Measurements from ENCODE around the gene PTCHD1. TPM values are rescaled to one million over a fixed set of nuclear protein-coding genes. Genes with fewer than 3 reads are reported as not detected.

Gene PTCHD1
- total and polyA plus RNA-seq, 2 of the 13 experiments (the other 11 are each of a cell fraction or from before 2014, with no cell fraction given) = not detected

GRCh38 chrX:23376581-23376980 is 41.9 kb downstream of the PTCHD1 start (continued):
- TF ChIP-seq MYNN (CRISPR knock-in tag; IDR thresholded peaks at IDR 0.05; ENCODE audit: low read depth) = no peak
- no peak for TF ChIP-seq PLSCR1 (CRISPR knock-in tag; IDR thresholded peaks at IDR 0.05; ENCODE audit: borderline replicate concordance)

GRCh38 chrX:23380581-23380980 is 45.9 kb downstream of the PTCHD1 start:
- no peak for FAIRE-seq
- CTCF ChIA-PET (ENCODE audit: low intra/inter-chr PET ratio, low total read pairs) = no interaction called here
- TF ChIP-seq SNAPC4 (CRISPR knock-in tag; IDR thresholded peaks at IDR 0.05) (no peak), ZNF775 (CRISPR knock-in tag; IDR thresholded peaks at IDR 0.05; ENCODE audit: borderline replicate concordance) (no peak), KLF16 (CRISPR knock-in tag; IDR thresholded peaks at IDR 0.05) (no peak), NCOR1 (IDR thresholded peaks at IDR 0.05; ENCODE audit: borderline replicate concordance, low read length) (no peak), ZNF788 (CRISPR knock-in tag; IDR thresholded peaks at IDR 0.05; ENCODE audit: borderline replicate concordance) (no peak), DBP (CRISPR knock-in tag; IDR thresholded peaks at IDR 0.05; ENCODE audit: not compliant biosample characterization) (no peak), ZNF720 (CRISPR knock-in tag; IDR thresholded peaks at IDR 0.05) (no peak), GZF1 (CRISPR knock-in tag; IDR thresholded peaks at IDR 0.05) (no peak)

More at GRCh38 chrX:23380581-23380980, 45.9 kb downstream of the PTCHD1 start:
- Histone ChIP-seq H3K27me3 (ENCODE audit: control insufficient read depth in 1 of 2, insufficient read depth in 2 of 2, low read length in 2 of 2) (no peaks in the 10 kb centered on the region), H3K9ac (ENCODE audit: insufficient read depth, low read depth, low read length) (no peak overlapping the region), H3K27ac (ENCODE audit: extremely low read length, insufficient read depth, low read length) (no peak overlapping the region), H3K4me1 (ENCODE audit: insufficient read depth, low read length) (no peaks in the 10 kb centered on the region), H3K9me3 (ENCODE audit: low read length) (no peaks in the 10 kb centered on the region), H3K4me3 (replicated peaks in 1 of 3; ENCODE audit: insufficient read depth in 1 of 3, low read depth in 2 of 3, low read length in 3 of 3) (no peak overlapping the region), H3K36me3 (replicated peaks in 1 of 2; ENCODE audit: control insufficient read depth in 1 of 2, insufficient read depth in 2 of 2, low read length in 2 of 2) (no peaks in the 10 kb centered on the region), H4K20me1 (ENCODE audit: insufficient read depth, low read length) (no peaks in the 10 kb centered on the region), H3K79me2 (ENCODE audit: insufficient read depth, low read length) (no peaks in the 10 kb centered on the region), H2AFZ (ENCODE audit: low read length) (no peak overlapping the region), H3K4me2 (ENCODE audit: low read depth, low read length) (no peak overlapping the region)
- in situ Hi-C loops (cut with HindIII; ENCODE audit: extremely low pct_ligation_motif_present, low pct_unique_long_range_greater_than_20kb) = no loop called here
- DNase-seq (ENCODE audit: low spot score) (no peak), ATAC-seq (no peak)
- BruUV-seq (replicated peaks) = no TSS peak
- POLR2A ChIA-PET = no interaction called here
- intact Hi-C loops (cut with micrococcal nuclease; ENCODE audit: unreplicated experiment) = no loop called here
- no CpG with 5 or more reads among the region's 2 CpGs for WGBS (ENCODE audit: low lambda C conversion rate)
